Measurements from ENCODE around the gene KLK3. TPM values are rescaled to one million over a fixed set of nuclear protein-coding genes. Genes with fewer than 3 reads are reported as not detected.
"Not testable (repeated sequence)": the region's sequence is repeated elsewhere in the genome, so short reads cannot be mapped to it uniquely, and the experiment has no call there.

Gene KLK3
- total and polyA plus RNA-seq, 5 donors from 2014 or later = not detected

- peaks cover 0 to 9% (median 0%) of the 10 kb centered on the region in 7 donors for H3K9me3 Mint-ChIP-seq
- ATAC-seq (ENCODE audit: low read depth in 2 of 2) = no peak
- H3K36me3 Mint-ChIP-seq = no peaks in the 10 kb centered on the region
- no peak for DNase-seq
- H3K27me3 Mint-ChIP-seq = no peaks in the 10 kb centered on the region
- peaks cover 0 to 5% of the 10 kb centered on the region in 2 experiments for H3K9me3 ChIP-seq (ENCODE audit: control insufficient read depth in 2 of 2, low read length in 2 of 2)
- no peak overlapping the region for H3K4me3 ChIP-seq (ENCODE audit: low read depth, low read length)
- H3K4me1 Mint-ChIP-seq = no peaks in the 10 kb centered on the region
- no peaks in the 10 kb centered on the region for H3K4me1 ChIP-seq (ENCODE audit: control insufficient read depth, insufficient read depth, low read length, poor library complexity, severe bottlenecking)
- H3K27me3 ChIP-seq (ENCODE audit: control insufficient read depth, insufficient read depth, low read length) = no peaks in the 10 kb centered on the region
- no peak overlapping the region for H3K27ac ChIP-seq (ENCODE audit: insufficient read depth, low read length, poor library complexity, severe bottlenecking)
- H3K36me3 ChIP-seq (ENCODE audit: control insufficient read depth, insufficient read depth, low read length) = no peaks in the 10 kb centered on the region
- no peak overlapping the region for H3K4me3 Mint-ChIP-seq
- no peak overlapping the region for H3K27ac Mint-ChIP-seq
These were observed 34.9 kb downstream of the KLK3 start for GRCh38 chr19:50889638-50890037.

- Mint-ChIP-seq H3K9me3 (peaks cover 0 to 18% (median 1%) of the 10 kb centered on the region in 7 donors), H3K27me3 (no peaks in the 10 kb centered on the region), H3K4me1 (no peaks in the 10 kb centered on the region), H3K4me3 (no peak overlapping the region), H3K36me3 (no peaks in the 10 kb centered on the region), H3K27ac (peak overlapping the region in 1 of 3 donors; percentile 89)
- Histone ChIP-seq H3K27me3 (ENCODE audit: control insufficient read depth, insufficient read depth, low read length) (no peaks in the 10 kb centered on the region), H3K4me3 (ENCODE audit: low read depth, low read length) (no peak overlapping the region), H3K4me1 (ENCODE audit: control insufficient read depth, insufficient read depth, low read length, poor library complexity, severe bottlenecking) (no peaks in the 10 kb centered on the region), H3K27ac (ENCODE audit: insufficient read depth, low read length, poor library complexity, severe bottlenecking) (no peak overlapping the region), H3K36me3 (ENCODE audit: control insufficient read depth, insufficient read depth, low read length) (no peaks in the 10 kb centered on the region), H3K9me3 (ENCODE audit: control insufficient read depth in 2 of 2, low read length in 2 of 2) (peaks cover 0 to 12% of the 10 kb centered on the region in 2 experiments)
- DNase-seq (no peak), ATAC-seq (ENCODE audit: low read depth in 2 of 2) (peak in 1 of 2 donors; percentile 34)
These were observed 35.9 kb downstream of the KLK3 start for GRCh38 chr19:50890422-50891252.

GRCh38 chr19:50891253-50891625 lies 36.5 kb downstream of the KLK3 start:
- no peaks in the 10 kb centered on the region for H3K4me1 ChIP-seq (ENCODE audit: control insufficient read depth, insufficient read depth, low read length, poor library complexity, severe bottlenecking)
- no peaks in the 10 kb centered on the region for H3K27me3 ChIP-seq (ENCODE audit: control insufficient read depth, insufficient read depth, low read length)
- peaks cover 0 to 22% (median 0%) of the 10 kb centered on the region in 7 donors for H3K9me3 Mint-ChIP-seq
- no peaks in the 10 kb centered on the region for H3K36me3 ChIP-seq (ENCODE audit: control insufficient read depth, insufficient read depth, low read length)
- no peak overlapping the region for H3K27ac Mint-ChIP-seq
- ATAC-seq (ENCODE audit: low read depth in 2 of 2) (no peak), DNase-seq (no peak)
- H3K27ac ChIP-seq (ENCODE audit: insufficient read depth, low read length, poor library complexity, severe bottlenecking) = no peak overlapping the region
- H3K4me3 ChIP-seq (ENCODE audit: low read depth, low read length) = no peak overlapping the region
- H3K9me3 ChIP-seq (ENCODE audit: control insufficient read depth in 2 of 2, low read length in 2 of 2) = peaks cover 0 to 12% of the 10 kb centered on the region in 2 experiments
- no peaks in the 10 kb centered on the region for H3K36me3 Mint-ChIP-seq
- H3K27me3 Mint-ChIP-seq = no peaks in the 10 kb centered on the region
- H3K4me3 Mint-ChIP-seq = no peak overlapping the region
- H3K4me1 Mint-ChIP-seq = no peaks in the 10 kb centered on the region

- Histone ChIP-seq H3K27me3 (ENCODE audit: control insufficient read depth, insufficient read depth, low read length) (no peaks in the 10 kb centered on the region), H3K4me3 (ENCODE audit: low read depth, low read length) (no peak overlapping the region), H3K27ac (ENCODE audit: insufficient read depth, low read length, poor library complexity, severe bottlenecking) (no peak overlapping the region), H3K4me1 (ENCODE audit: control insufficient read depth, insufficient read depth, low read length, poor library complexity, severe bottlenecking) (no peaks in the 10 kb centered on the region), H3K36me3 (ENCODE audit: control insufficient read depth, insufficient read depth, low read length) (no peaks in the 10 kb centered on the region), H3K9me3 (ENCODE audit: control insufficient read depth in 2 of 2, low read length in 2 of 2) (peaks cover 0 to 12% of the 10 kb centered on the region in 2 experiments)
- peaks cover 0 to 22% (median 0%) of the 10 kb centered on the region in 7 donors for H3K9me3 Mint-ChIP-seq
- no peaks in the 10 kb centered on the region for H3K4me1 Mint-ChIP-seq
- DNase-seq = no peak
- H3K36me3 Mint-ChIP-seq = no peaks in the 10 kb centered on the region
- no peak overlapping the region for H3K27ac Mint-ChIP-seq
- H3K27me3 Mint-ChIP-seq = no peaks in the 10 kb centered on the region
- ATAC-seq (ENCODE audit: low read depth in 2 of 2) = no peak
- H3K4me3 Mint-ChIP-seq = no peak overlapping the region
These were observed 38.5 kb downstream of the KLK3 start for GRCh38 chr19:50893047-50893736.

- Mint-ChIP-seq H3K27me3 (peaks cover 4% of the 10 kb centered on the region), H3K9me3 (peaks cover 0 to 22% (median 0%) of the 10 kb centered on the region in 7 donors), H3K27ac (peak overlapping the region in 1 of 3 donors; percentile 38), H3K36me3 (no peaks in the 10 kb centered on the region), H3K4me1 (no peaks in the 10 kb centered on the region), H3K4me3 (no peak overlapping the region)
- H3K36me3 ChIP-seq (ENCODE audit: control insufficient read depth, insufficient read depth, low read length) = no peaks in the 10 kb centered on the region
- H3K4me1 ChIP-seq (ENCODE audit: control insufficient read depth, insufficient read depth, low read length, poor library complexity, severe bottlenecking) = no peaks in the 10 kb centered on the region
- H3K9me3 ChIP-seq (ENCODE audit: control insufficient read depth in 2 of 2, low read length in 2 of 2) = peaks cover 0 to 12% of the 10 kb centered on the region in 2 experiments
- no peak overlapping the region for H3K4me3 ChIP-seq (ENCODE audit: low read depth, low read length)
- no peak overlapping the region for H3K27ac ChIP-seq (ENCODE audit: insufficient read depth, low read length, poor library complexity, severe bottlenecking)
- no peak for ATAC-seq (ENCODE audit: low read depth in 2 of 2)
- H3K27me3 ChIP-seq (ENCODE audit: control insufficient read depth, insufficient read depth, low read length) = no peaks in the 10 kb centered on the region
- DNase-seq = no peak
These were observed 40.0 kb downstream of the KLK3 start for GRCh38 chr19:50894478-50895356.

- not testable (repeated sequence) for H3K27me3 Mint-ChIP-seq; H3K4me3 Mint-ChIP-seq; ATAC-seq (ENCODE audit: low read depth in 2 of 2); H3K4me1 ChIP-seq (ENCODE audit: control insufficient read depth, insufficient read depth, low read length, poor library complexity, severe bottlenecking); H3K27me3 ChIP-seq (ENCODE audit: control insufficient read depth, insufficient read depth, low read length); H3K27ac Mint-ChIP-seq; H3K36me3 ChIP-seq (ENCODE audit: control insufficient read depth, insufficient read depth, low read length); H3K4me1 Mint-ChIP-seq; H3K36me3 Mint-ChIP-seq; H3K4me3 ChIP-seq (ENCODE audit: low read depth, low read length); DNase-seq; H3K27ac ChIP-seq (ENCODE audit: insufficient read depth, low read length, poor library complexity, severe bottlenecking)
- H3K9me3 ChIP-seq (ENCODE audit: control insufficient read depth in 2 of 2, low read length in 2 of 2) = peaks cover 0 to 12% of the 10 kb centered on the region in 2 experiments
- peaks cover 0 to 22% (median 0%) of the 10 kb centered on the region in 7 donors for H3K9me3 Mint-ChIP-seq
These were observed 41.4 kb downstream of the KLK3 start for GRCh38 chr19:50896089-50896590.

GRCh38 chr19:50896591-50897190 lies 42.0 kb downstream of the KLK3 start:
- no peak overlapping the region for H3K27ac Mint-ChIP-seq
- H3K4me3 Mint-ChIP-seq = no peak overlapping the region
- Histone ChIP-seq H3K27me3 (ENCODE audit: control insufficient read depth, insufficient read depth, low read length) (no peaks in the 10 kb centered on the region), H3K27ac (ENCODE audit: insufficient read depth, low read length, poor library complexity, severe bottlenecking) (no peak overlapping the region), H3K9me3 (ENCODE audit: control insufficient read depth in 2 of 2, low read length in 2 of 2) (peaks cover 0 to 12% of the 10 kb centered on the region in 2 experiments), H3K4me3 (ENCODE audit: low read depth, low read length) (no peak overlapping the region), H3K36me3 (ENCODE audit: control insufficient read depth, insufficient read depth, low read length) (no peaks in the 10 kb centered on the region), H3K4me1 (ENCODE audit: control insufficient read depth, insufficient read depth, low read length, poor library complexity, severe bottlenecking) (no peaks in the 10 kb centered on the region)
- H3K9me3 Mint-ChIP-seq = peaks cover 0 to 22% (median 0%) of the 10 kb centered on the region in 7 donors
- H3K4me1 Mint-ChIP-seq = no peaks in the 10 kb centered on the region
- no peak for DNase-seq
- ATAC-seq (ENCODE audit: low read depth in 2 of 2) = peak; percentile 49 to 62
- no peaks in the 10 kb centered on the region for H3K36me3 Mint-ChIP-seq
- H3K27me3 Mint-ChIP-seq = peaks cover 4% of the 10 kb centered on the region

Measured in CD4-positive, CD25-positive, alpha-beta regulatory T cell (primary cell).